Measurements from ENCODE around the gene IFT74.
A peak's percentile ranks its signal among the peaks of the same experiment; 100 is the strongest.

Gene IFT74

GRCh38 chr9:26950521-26950920, 5.7 kb upstream of the IFT74 start:
- Mint-ChIP-seq H3K36me3 (ENCODE audit: low read depth) (peaks cover 3% of the 10 kb centered on the region), H3K27me3 (no peaks in the 10 kb centered on the region), H3K27ac (no peak overlapping the region), H3K4me1 (peaks cover 44% of the 10 kb centered on the region), H3K4me3 (no peak overlapping the region), H3K9me3 (no peaks in the 10 kb centered on the region)
- ATAC-seq (no peak), DNase-seq (no peak)

- ATAC-seq (no peak), DNase-seq (no peak)
- Mint-ChIP-seq H3K27me3 (no peaks in the 10 kb centered on the region), H3K4me3 (no peak overlapping the region), H3K9me3 (no peaks in the 10 kb centered on the region), H3K4me1 (peaks cover 46% of the 10 kb centered on the region), H3K27ac (no peak overlapping the region), H3K36me3 (ENCODE audit: low read depth) (peaks cover 1% of the 10 kb centered on the region)
These were observed 4.4 kb upstream of the IFT74 start for GRCh38 chr9:26951794-26952193.

- ATAC-seq (peak; percentile 53), DNase-seq (no peak)
- H3K4me1 Mint-ChIP-seq = peaks cover 47% of the 10 kb centered on the region
- no peaks in the 10 kb centered on the region for H3K27me3 Mint-ChIP-seq
- H3K27ac Mint-ChIP-seq = peak overlapping the region; percentile 44
- peak overlapping the region; percentile 4 for H3K4me3 Mint-ChIP-seq
- no peaks in the 10 kb centered on the region for H3K36me3 Mint-ChIP-seq (ENCODE audit: low read depth)
- H3K9me3 Mint-ChIP-seq = no peaks in the 10 kb centered on the region
These were observed 2.1 kb upstream of the IFT74 start for GRCh38 chr9:26954050-26954508.

- peaks cover 38% of the 10 kb centered on the region for H3K4me1 Mint-ChIP-seq
- H3K4me3 Mint-ChIP-seq = peak overlapping the region; percentile 91
- no peak for ATAC-seq
- H3K36me3 Mint-ChIP-seq (ENCODE audit: low read depth) = no peaks in the 10 kb centered on the region
- H3K9me3 Mint-ChIP-seq = no peaks in the 10 kb centered on the region
- H3K27me3 Mint-ChIP-seq = no peaks in the 10 kb centered on the region
- H3K27ac Mint-ChIP-seq = peak overlapping the region; percentile 92
- DNase-seq = no peak
These were observed 849 bp upstream of the IFT74 start for GRCh38 chr9:26955222-26955903.

GRCh38 chr9:26956860-26957233, 635 bp downstream of the IFT74 start:
- ATAC-seq = no peak
- DNase-seq = no peak
- H3K4me1 Mint-ChIP-seq = peaks cover 35% of the 10 kb centered on the region
- H3K4me3 Mint-ChIP-seq = peak overlapping the region; percentile 91
- H3K36me3 Mint-ChIP-seq (ENCODE audit: low read depth) = no peaks in the 10 kb centered on the region
- H3K27me3 Mint-ChIP-seq = no peaks in the 10 kb centered on the region
- peak overlapping the region; percentile 92 for H3K27ac Mint-ChIP-seq
- no peaks in the 10 kb centered on the region for H3K9me3 Mint-ChIP-seq

- ATAC-seq (no peak), DNase-seq (no peak)
- Mint-ChIP-seq H3K4me1 (no peaks in the 10 kb centered on the region), H3K9me3 (peaks cover 6% of the 10 kb centered on the region), H3K27me3 (no peaks in the 10 kb centered on the region), H3K36me3 (ENCODE audit: low read depth) (peaks cover 11% of the 10 kb centered on the region), H3K4me3 (no peak overlapping the region), H3K27ac (no peak overlapping the region)
These were observed 15.5 kb downstream of the IFT74 start for GRCh38 chr9:26971721-26972120.

- no peak overlapping the region for H3K4me3 Mint-ChIP-seq
These were observed 17.8 kb downstream of the IFT74 start for GRCh38 chr9:26973989-26974388.

GRCh38 chr9:26974927-26975326, 18.7 kb downstream of the IFT74 start:
- Mint-ChIP-seq H3K9me3 (peaks cover 1% of the 10 kb centered on the region), H3K27ac (no peak overlapping the region)
- no peak for DNase-seq

More at GRCh38 chr9:26973989-26974388, 17.8 kb downstream of the IFT74 start:
- Mint-ChIP-seq H3K27ac (no peak overlapping the region), H3K36me3 (ENCODE audit: low read depth) (peaks cover 8% of the 10 kb centered on the region), H3K4me1 (no peaks in the 10 kb centered on the region), H3K27me3 (no peaks in the 10 kb centered on the region), H3K9me3 (peaks cover 6% of the 10 kb centered on the region)
- ATAC-seq (no peak), DNase-seq (no peak)

GRCh38 chr9:26975728-26976707, 19.8 kb downstream of the IFT74 start:
- DNase-seq = no peak
- H3K4me3 Mint-ChIP-seq = no peak overlapping the region
- no peak overlapping the region for H3K27ac Mint-ChIP-seq
- H3K27me3 Mint-ChIP-seq = no peaks in the 10 kb centered on the region
- H3K36me3 Mint-ChIP-seq (ENCODE audit: low read depth) = peaks cover 3% of the 10 kb centered on the region
- no peaks in the 10 kb centered on the region for H3K4me1 Mint-ChIP-seq
- no peak for ATAC-seq
- H3K9me3 Mint-ChIP-seq = no peaks in the 10 kb centered on the region

More at GRCh38 chr9:26974927-26975326, 18.7 kb downstream of the IFT74 start:
- Mint-ChIP-seq H3K27me3 (no peaks in the 10 kb centered on the region), H3K4me1 (no peaks in the 10 kb centered on the region), H3K4me3 (no peak overlapping the region), H3K36me3 (ENCODE audit: low read depth) (peaks cover 3% of the 10 kb centered on the region)
- ATAC-seq = no peak

GRCh38 chr9:26983340-26983739, 27.1 kb downstream of the IFT74 start:
- Mint-ChIP-seq H3K9me3 (no peaks in the 10 kb centered on the region), H3K4me1 (no peaks in the 10 kb centered on the region), H3K4me3 (no peak overlapping the region), H3K27ac (no peak overlapping the region), H3K27me3 (no peaks in the 10 kb centered on the region), H3K36me3 (ENCODE audit: low read depth) (peaks cover 13% of the 10 kb centered on the region)
- ATAC-seq (no peak), DNase-seq (no peak)

- no peak for DNase-seq
- Mint-ChIP-seq H3K27ac (no peak overlapping the region), H3K36me3 (ENCODE audit: low read depth) (peaks cover 4% of the 10 kb centered on the region), H3K27me3 (no peaks in the 10 kb centered on the region), H3K4me1 (no peaks in the 10 kb centered on the region), H3K9me3 (no peaks in the 10 kb centered on the region), H3K4me3 (no peak overlapping the region)
- ATAC-seq = no peak
These were observed 39.6 kb downstream of the IFT74 start for GRCh38 chr9:26995810-26996209.

GRCh38 chr9:27003426-27004077, 47.3 kb downstream of the IFT74 start:
- no peak overlapping the region for H3K27ac Mint-ChIP-seq
- H3K4me1 Mint-ChIP-seq = no peaks in the 10 kb centered on the region
- no peaks in the 10 kb centered on the region for H3K9me3 Mint-ChIP-seq
- H3K27me3 Mint-ChIP-seq = no peaks in the 10 kb centered on the region
- peaks cover 3% of the 10 kb centered on the region for H3K36me3 Mint-ChIP-seq (ENCODE audit: low read depth)
- no peak for ATAC-seq
- no peak for DNase-seq
- H3K4me3 Mint-ChIP-seq = no peak overlapping the region

- Mint-ChIP-seq H3K4me3 (no peak within 1 kb of the TSS), H3K27me3 (no peaks in the 10 kb centered on the region)
These were observed 49.3 kb downstream of the IFT74 start, which contains the start of gene LRRC19 for GRCh38 chr9:27005491-27005890. Gene LRRC19, minus strand, starts transcription at chr9:27005672. Its CDS starts 5,978 bp downstream, at chr9:26999694.

GRCh38 chr9:27019589-27019988, 63.4 kb downstream of the IFT74 start:
- no peaks in the 10 kb centered on the region for H3K4me1 Mint-ChIP-seq
- ATAC-seq (no peak), DNase-seq (no peak)
- peaks cover 32% of the 10 kb centered on the region for H3K36me3 Mint-ChIP-seq (ENCODE audit: low read depth)
- H3K4me3 Mint-ChIP-seq = no peak overlapping the region
- no peaks in the 10 kb centered on the region for H3K27me3 Mint-ChIP-seq
- H3K9me3 Mint-ChIP-seq = no peaks in the 10 kb centered on the region
- no peak overlapping the region for H3K27ac Mint-ChIP-seq

More at GRCh38 chr9:27005491-27005890, 49.3 kb downstream of the IFT74 start, which contains the start of gene LRRC19:
- H3K36me3 Mint-ChIP-seq (ENCODE audit: low read depth) = peaks cover 3% of the 10 kb centered on the region
- no peaks in the 10 kb centered on the region for H3K9me3 Mint-ChIP-seq
- H3K4me1 Mint-ChIP-seq = no peaks in the 10 kb centered on the region
- no peak for ATAC-seq
- H3K27ac Mint-ChIP-seq = no peak within 1 kb of the TSS
- DNase-seq = no peak
